ENCODE measurements around the gene PCDHGB5.
A peak's percentile ranks its signal among the peaks of the same experiment; 100 is the strongest.
"Not testable (repeated sequence)": the region's sequence is repeated elsewhere in the genome, so short reads cannot be mapped to it uniquely, and the experiment has no call there.

Gene PCDHGB5

GRCh38 chr5:141397756-141398551, at the start of gene PCDHGB5:
TSS of gene PCDHGB5 (plus strand) at chr5:141397947. CDS start at chr5:141398128, 181 bp downstream.
- peak; percentile 26 for DNase-seq

- DNase-seq: peak; percentile 18
These were observed 47.7 kb upstream of the PCDHGB5 start, which contains the start of gene PCDHGB1 for GRCh38 chr5:141349917-141350619. TSS of gene PCDHGB1 (plus strand) at chr5:141350099. CDS start at chr5:141350261, 162 bp downstream.

- DNase-seq: no peak
These were observed 46.2 kb upstream of the PCDHGB5 start for GRCh38 chr5:141351591-141351990.

DNA sequence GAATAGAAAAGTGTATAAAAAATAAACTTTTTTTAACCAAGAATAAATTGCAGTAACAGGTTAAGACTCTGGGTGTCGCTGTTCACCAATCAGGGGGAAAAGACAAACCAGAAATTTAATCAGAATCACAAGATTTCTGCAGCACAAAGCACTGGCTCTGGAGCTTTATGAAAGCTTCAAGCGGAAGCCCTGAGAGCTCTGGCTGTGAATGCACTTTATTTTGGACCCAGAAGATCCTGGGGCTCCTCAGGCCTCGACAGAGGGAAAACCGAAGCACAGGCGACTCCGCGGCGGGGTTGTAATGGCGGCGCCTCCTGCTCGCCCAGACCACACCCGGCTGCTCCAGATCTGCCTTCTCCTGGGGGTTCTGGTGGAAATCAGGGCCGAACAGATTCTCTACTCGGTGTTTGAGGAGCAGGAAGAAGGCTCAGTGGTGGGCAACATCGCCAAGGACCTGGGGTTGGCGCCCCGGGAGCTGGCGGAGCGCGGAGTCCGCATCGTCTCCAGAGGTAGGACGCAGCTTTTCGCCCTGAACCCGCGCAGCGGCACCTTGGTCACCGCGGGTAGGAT, 42.8 kb upstream of the PCDHGB5 start, which contains the start of gene PCDHGA4:
TSS of gene PCDHGA4 (plus strand) at position 122 of the 570 bp plus-strand sequence. CDS start at position 209, 87 bp downstream.
- no peak for DNase-seq

DNA sequence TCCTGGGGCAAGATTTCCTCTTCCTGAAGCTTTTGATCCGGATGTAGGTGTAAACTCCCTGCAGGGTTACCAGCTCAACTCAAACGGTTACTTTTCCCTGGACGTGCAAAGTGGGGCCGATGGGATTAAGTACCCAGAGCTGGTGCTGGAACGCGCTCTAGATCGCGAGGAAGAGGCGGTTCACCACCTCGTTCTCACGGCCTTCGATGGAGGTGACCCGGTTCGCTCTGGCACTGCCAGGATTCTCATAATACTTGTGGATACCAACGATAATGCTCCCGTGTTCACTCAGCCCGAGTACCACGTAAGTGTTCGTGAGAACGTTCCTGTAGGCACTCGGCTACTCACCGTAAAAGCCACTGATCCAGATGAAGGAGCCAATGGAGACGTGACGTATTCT, 42.1 kb upstream of the PCDHGB5 start:
- no peak for DNase-seq

DNA sequence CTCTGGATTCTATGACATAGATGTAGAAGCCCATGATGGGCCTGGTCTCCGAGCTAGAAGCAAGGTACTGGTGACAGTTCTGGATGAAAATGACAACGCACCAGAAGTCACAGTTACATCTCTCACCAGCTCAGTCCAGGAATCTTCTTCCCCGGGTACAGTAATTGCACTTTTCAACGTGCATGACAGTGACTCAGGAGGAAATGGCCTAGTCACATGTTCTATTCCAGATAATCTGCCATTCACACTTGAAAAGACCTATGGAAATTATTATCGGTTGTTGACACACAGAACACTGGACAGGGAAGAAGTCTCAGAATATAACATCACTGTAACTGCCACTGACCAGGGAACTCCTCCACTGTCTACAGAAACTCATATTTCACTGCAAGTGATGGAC, 41.6 kb upstream of the PCDHGB5 start:
- DNase-seq: no peak

DNA sequence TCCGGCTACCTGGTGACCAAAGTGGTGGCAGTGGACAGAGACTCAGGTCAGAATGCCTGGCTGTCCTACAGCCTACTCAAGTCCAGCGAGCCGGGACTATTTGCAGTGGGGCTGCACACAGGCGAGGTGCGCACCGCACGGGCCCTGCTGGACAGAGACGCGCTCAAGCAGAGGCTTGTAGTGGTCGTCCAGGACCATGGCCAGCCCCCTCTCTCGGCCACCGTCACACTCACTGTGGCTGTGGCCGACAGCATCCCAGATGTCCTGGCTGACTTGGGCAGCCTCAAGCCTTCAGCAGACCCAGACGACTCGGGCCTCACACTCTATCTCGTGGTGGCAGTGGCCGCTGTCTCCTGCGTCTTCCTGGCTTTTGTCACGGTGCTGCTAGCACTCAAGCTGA, 40.8 kb upstream of the PCDHGB5 start:
- no peak for DNase-seq

DNA sequence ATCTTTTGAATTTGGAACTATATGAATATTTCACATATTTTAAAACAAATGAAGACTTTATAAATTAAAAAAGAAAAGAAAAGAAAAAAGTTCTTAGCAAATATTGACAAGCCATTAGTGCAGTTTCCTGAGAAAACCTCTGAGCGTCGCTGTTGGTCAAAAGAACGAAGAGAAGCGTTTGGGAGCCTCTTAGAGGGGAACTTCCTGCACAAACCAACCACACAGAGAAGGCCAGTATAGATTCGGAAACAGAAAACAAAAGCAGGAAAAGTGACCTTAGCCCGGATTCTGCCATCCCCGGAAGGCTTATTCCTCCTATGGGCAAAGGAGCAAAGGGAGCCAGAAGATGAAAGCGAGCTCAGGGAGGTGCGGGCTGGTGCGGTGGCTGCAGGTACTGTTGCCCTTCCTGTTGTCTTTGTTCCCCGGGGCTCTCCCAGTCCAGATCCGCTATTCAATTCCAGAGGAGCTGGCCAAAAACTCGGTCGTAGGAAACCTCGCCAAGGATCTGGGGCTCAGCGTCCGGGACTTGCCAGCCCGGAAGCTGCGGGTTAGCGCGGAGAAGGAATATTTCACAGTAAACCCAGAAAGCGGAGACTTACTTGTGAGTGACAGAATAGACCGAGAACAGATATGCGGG, 37.8 kb upstream of the PCDHGB5 start, which contains the start of gene PCDHGB2:
TSS of gene PCDHGB2 (plus strand) at position 205 of the 637 bp plus-strand sequence. CDS start at position 347, 142 bp downstream.
- DNase-seq: no peak

GRCh38 chr5:141360685-141361084, 37.1 kb upstream of the PCDHGB5 start:
- no peak for DNase-seq

DNA sequence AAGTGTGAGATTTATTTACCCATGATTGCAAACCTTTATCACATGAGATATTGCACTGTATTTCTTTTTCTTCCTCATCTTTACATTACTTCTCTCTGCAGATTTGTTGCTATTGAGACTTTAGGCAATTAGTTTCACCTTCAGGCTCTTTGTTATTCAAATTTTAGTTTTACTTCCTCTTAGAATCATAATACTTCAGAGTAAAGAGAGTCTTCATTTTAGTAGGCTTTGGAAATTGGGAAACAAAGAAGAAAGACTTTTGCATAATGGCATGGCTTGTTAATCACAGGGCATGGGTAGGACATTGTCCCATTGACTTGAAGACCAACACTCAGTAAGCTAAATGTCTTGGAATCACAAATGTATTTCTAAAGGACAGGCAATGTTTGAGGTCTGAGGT, 35.0 kb upstream of the PCDHGB5 start:
- no peak for DNase-seq

DNA sequence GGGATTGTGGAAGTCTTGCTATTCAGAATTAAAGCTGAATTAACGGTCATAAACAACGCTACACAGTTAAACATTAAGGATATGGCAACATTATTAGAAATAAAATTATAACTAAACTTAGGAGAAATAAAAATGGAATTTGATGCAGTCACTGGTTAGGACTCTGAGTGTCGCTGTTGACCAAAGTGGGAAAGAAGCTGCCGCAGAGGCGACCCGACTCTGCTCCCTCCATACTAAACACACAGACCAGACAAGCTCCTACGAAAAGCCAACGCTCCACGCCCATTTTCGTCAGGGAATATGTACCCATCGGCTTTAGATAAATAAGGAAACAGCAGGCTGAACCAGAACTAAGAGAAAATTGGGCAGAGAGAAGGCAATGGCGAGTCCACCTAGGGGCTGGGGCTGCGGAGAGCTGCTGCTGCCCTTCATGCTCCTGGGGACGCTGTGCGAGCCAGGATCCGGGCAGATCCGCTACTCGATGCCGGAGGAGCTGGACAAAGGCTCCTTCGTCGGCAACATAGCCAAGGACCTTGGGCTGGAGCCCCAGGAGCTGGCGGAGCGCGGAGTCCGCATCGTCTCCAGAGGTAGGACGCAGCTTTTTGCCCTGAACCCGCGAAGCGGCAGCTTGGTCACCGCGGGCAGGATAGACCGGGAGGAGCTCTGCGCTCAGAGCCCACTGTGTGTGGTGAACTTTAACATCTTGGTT, 33.6 kb upstream of the PCDHGB5 start, which contains the start of gene PCDHGA5:
TSS of gene PCDHGA5 (plus strand) at position 211 of the 709 bp plus-strand sequence. CDS start at position 380, 169 bp downstream.
- no peak for DNase-seq

DNA sequence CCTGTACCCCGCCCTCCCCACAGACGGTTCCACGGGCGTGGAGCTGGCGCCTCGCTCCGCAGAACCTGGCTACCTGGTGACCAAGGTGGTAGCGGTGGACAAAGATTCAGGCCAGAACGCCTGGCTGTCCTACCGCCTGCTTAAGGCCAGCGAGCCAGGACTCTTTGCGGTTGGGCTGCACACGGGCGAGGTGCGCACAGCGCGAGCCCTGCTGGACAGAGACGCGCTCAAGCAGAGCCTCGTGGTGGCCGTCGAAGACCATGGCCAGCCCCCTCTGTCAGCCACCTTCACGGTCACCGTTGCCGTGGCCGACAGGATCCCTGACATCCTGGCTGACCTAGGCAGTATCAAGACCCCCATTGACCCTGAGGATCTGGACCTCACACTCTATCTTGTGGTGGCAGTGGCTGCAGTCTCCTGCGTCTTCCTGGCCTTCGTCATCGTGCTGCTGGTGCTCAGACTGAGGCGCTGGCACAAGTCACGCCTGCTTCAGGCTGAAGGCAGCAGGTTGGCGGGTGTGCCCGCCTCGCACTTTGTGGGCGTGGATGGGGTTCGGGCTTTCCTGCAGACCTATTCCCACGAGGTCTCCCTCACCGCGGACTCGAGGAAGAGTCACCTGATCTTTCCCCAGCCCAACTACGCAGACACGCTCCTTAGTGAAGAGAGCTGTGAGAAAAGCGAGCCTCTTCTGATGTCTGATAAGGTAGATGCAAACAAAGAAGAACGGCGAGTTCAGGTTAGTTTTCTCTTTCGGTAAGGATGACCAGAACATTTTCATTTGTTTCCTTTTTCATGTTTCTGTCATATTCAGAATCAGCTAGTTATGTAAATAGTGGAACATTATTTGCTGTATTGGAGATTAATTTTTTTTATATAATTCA, 31.5 kb upstream of the PCDHGB5 start:
- no peak for DNase-seq

DNA sequence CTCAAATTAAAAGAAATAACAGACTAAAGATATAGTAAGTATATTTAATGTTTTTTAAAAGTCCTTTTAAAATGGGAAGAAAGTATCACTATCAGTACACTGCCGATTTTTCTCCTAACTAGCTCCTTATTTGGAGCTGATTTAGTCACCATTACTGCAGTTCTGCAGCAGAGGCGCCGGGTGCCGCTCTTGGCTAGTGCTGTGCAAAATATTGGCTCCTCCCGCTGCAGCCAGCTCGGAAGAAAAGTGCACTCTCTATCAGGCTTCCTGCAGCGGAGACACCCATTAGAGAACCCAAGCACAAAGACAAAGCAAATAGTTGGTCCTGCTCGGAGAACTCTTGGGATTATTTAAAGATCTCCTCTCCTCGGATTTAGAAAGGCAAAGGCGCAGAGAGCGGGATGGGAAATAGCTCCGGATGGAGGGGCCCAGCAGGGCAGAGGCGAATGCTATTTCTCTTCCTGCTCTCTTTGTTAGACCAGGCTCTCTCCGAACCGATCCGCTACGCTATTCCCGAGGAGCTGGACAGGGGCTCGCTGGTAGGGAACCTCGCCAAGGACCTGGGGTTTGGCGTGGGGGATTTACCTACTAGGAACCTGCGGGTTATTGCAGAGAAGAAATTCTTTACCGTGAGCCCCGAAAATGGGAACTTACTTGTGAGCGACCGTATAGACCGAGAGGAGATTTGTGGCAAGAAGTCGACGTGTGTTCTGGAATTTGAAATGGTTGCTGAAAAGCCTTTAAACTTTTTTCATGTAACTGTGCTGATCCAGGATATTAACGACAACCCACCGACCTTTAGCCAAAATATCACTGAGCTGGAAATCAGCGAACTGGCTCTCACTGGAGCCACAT, 27.5 kb upstream of the PCDHGB5 start, which contains the start of gene PCDHGB3:
TSS of gene PCDHGB3 (plus strand) at position 249 of the 855 bp plus-strand sequence. CDS start at position 402, 153 bp downstream.
- DNase-seq: no peak

GRCh38 chr5:141371572-141372475, 25.9 kb upstream of the PCDHGB5 start:
- no peak for DNase-seq

DNA sequence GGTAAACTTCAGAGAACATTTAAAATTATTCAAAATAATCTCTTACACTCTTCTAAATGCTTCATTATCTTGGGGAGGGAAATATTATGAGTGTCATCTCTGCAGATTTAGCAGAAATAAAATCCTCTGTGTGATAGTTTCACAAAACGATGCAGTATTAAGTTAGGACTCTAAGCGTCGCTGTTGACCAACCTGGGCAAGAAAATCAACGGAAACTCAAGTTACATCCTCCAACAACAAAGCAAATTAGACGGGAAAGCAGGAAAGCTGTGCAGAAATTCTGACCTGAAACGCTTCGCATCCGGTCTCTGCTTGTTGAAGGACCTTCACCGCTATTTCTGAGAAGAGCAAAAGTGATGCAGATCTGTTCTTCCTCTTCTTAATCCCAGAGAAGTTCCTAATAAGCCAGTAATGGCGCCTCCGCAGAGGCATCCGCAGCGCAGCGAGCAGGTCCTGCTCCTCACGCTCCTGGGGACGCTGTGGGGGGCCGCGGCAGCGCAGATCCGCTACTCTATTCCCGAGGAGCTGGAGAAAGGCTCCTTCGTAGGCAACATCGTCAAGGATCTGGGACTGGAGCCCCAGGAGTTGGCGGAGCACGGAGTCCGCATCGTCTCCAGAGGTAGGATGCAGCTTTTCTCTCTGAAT, 24.0 kb upstream of the PCDHGB5 start, which contains the start of gene PCDHGA6:
TSS of gene PCDHGA6 (plus strand) at position 219 of the 645 bp plus-strand sequence. CDS start at position 412, 193 bp downstream.
- DNase-seq: no peak

DNA sequence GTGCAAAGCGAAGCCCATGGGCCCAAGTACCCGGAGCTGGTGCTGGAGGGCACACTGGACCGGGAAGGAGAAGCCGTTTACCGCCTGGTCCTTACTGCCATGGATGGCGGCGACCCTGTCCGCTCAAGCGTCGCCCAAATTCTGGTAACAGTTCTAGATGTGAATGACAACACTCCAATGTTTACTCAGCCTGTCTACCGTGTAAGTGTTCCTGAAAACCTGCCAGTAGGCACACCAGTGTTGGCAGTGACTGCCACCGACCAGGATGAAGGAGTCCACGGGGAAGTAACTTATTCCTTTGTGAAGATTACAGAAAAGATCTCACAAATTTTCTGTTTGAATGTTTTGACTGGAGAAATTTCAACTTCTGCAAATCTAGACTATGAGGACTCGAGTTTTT, 23.1 kb upstream of the PCDHGB5 start:
- DNase-seq: no peak

- not testable (repeated sequence) for DNase-seq
These were observed 22.1 kb upstream of the PCDHGB5 start for GRCh38 chr5:141375444-141376155.
